T-helper 1 cell (primary cell): ENCODE data around the gene ZNF503.

Experiments
- DNase-seq, 5 donors: peaks; one replicate each; pipeline ENCODE4 v3.0.0-alpha.2; 2012 to 2020
- total RNA-seq, 4 donors: gene quantifications; one replicate each; lab custom pipeline; 2026; lab: John Stamatoyannopoulos, UW

ZNF503 gene, protein sequence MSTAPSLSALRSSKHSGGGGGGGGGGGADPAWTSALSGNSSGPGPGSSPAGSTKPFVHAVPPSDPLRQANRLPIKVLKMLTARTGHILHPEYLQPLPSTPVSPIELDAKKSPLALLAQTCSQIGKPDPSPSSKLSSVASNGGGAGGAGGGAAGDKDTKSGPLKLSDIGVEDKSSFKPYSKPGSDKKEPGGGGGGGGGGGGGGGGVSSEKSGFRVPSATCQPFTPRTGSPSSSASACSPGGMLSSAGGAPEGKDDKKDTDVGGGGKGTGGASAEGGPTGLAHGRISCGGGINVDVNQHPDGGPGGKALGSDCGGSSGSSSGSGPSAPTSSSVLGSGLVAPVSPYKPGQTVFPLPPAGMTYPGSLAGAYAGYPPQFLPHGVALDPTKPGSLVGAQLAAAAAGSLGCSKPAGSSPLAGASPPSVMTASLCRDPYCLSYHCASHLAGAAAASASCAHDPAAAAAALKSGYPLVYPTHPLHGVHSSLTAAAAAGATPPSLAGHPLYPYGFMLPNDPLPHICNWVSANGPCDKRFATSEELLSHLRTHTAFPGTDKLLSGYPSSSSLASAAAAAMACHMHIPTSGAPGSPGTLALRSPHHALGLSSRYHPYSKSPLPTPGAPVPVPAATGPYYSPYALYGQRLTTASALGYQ
- 0 to 0.08 (median 0) reads per million in 4 donors for total RNA-seq

DNA sequence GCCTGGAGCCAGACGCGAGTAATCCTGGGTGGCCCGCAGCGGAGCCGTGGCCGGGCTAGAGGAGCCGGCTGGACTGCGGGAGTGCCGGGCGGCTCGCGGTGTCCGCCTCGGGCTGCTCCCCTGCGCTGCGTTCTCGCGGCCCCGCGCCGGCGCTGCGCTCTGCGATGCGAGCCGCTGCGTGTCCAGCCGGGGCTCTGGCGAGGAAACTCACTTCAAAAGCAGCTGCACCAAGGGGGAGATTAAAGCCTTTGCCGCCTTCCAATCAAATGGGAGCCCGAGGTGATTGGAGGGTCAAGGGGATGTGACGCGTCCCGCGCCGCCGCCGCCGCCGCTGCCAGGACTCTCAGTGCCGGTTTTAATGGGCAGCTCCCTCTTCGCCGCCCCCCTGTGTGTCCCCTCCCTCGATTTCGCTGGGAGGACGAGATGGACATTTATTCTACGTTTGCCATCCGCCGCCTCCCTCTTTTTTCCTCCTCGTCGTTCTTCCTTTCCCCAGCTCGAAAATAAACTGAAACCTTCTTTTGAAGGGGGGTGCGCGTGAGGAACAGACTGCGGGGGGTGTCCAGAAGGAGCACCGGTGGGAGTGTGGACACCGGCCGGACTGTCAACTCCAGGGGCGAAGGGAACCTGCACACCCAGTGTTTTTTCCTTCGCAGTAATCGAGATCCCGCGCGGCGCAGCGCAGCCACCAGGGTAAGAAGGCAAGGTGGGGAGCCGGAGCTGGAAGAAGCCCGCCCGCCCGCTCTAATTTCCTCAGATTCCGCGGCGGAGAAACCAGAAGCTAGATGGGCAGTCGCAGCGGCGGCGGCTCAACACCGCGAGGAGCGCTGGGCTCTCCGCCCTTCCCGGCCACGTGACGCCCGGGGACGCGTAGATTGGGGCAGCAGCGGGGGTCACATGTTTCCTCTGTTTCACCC is at the start of gene ZNF503:
Gene ZNF503, minus strand, starts transcription at position 196 of the 917 bp plus-strand sequence. CDS start 345 bp downstream, outside the sequence.
- DNase-seq, result peak in 1 of 5 donors; percentile 51

- DNase-seq, result no peak
These were observed 49.4 kb upstream of the ZNF503 start for GRCh38 chr10:75450644-75451640.

GRCh38 chr10:75450075-75450445 is 48.5 kb upstream of the ZNF503 start:
- no peak for DNase-seq

- no peak for DNase-seq
These were observed 48.0 kb upstream of the ZNF503 start for GRCh38 chr10:75449382-75450074.

DNA sequence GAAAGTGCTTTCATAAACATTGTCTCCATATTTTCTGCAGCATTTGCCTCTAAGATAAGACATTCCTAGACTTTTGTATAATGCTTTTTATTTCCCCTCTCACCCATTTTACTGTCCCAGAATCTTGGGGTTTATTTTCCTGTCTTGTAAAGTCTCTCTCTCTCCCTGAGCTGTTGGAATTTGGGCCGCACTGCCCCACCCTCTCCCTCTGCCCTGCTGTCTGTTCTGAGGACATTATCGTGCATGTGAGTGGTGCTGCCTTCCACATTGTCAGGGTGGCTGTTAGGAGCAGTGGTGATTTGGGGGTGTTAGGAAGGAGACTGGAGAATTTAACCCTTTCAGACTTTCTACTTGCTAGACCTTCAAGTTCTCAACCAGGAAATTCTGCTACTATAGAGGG is 46.6 kb upstream of the ZNF503 start:
- DNase-seq, result no peak

- no peak for DNase-seq
These were observed 44.9 kb upstream of the ZNF503 start for GRCh38 chr10:75446508-75446907.

- no peak for DNase-seq
These were observed 43.3 kb upstream of the ZNF503 start for GRCh38 chr10:75444781-75445386.

DNA sequence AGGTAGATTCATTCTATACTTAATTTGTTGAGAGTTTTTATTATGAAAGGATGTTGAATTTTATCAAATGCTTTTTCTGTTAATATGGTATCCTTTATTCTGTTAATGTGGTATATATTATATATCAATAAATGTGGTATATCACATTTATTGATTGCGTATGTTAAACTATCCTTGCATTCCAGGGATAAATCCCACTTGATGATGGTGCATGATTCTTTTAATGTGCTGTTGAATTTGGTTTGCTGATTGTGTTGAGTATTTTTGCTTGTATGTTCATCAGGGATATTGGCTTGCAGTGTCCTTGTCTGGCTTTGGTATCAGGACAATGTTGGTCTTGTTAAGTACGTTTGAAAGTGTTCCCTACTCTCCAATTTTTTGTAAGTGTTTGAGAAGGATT is 41.8 kb upstream of the ZNF503 start:
- DNase-seq, result no peak

DNA sequence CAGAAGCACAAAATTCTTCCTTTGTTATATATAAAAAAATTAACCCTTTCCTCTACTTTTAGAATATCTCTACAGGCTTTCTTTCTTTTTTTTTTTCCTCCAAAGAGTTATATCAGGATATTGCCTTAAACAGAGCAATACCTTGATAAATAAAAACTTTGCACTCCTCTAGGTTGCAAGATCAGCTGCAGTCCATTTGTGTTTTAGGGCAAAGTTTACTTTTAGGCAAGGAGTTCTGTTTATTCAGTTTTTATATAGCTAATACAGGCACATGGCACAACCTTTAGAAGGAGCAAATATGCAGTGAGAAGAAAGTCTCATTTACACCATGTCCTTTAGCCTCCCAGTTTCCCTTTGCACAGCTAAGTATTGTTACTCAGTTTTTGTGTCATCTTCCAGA is 40.1 kb upstream of the ZNF503 start:
- no peak for DNase-seq

DNA sequence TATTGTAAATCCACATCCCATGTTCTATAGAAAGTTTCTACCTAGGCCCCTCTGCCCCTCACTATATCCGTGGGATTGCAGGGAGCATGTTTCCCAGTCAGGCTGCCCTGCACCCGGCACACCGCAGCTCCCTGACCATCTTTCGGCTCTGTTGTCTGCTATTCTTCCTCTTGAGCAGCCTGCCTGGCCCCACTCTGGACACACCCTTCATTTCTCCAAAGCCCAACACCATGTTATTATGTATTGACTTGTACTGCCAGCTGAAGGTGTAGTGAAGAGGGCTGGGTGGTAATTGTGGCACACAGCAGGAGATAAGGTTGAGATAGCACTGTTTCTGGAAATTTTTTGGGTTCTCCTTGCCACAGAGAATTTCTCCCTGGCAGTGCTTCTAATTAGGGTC is 39.6 kb upstream of the ZNF503 start:
- DNase-seq, result no peak

DNA sequence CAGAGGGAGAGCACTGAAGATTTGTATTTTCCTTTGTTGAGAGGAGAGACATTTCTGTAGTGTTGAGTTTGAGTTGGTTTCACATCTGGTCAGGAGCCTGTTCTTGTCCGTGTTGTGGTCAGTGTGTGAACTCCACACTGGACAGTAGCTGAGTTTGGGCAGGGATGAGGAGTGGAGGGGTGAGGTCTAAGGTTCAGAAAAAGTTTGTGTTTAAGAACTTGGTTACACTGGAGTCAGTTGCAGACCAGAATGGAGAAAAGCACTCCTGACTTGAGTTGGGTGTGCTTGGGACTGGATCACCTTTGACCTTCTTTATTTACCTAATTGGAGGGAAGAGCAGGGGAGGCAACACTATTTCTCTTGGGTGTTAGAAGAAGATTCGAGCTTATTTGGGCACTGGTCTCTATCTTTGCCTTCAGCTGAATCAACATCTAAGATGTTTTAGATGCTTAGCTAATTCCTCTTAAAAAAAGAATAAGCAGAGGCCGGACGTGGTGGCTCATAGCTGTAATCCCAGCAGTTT is 38.8 kb upstream of the ZNF503 start:
- no peak for DNase-seq

GRCh38 chr10:75439811-75440210 is 38.2 kb upstream of the ZNF503 start:
- DNase-seq, result no peak

GRCh38 chr10:75438275-75438674 is 36.7 kb upstream of the ZNF503 start:
- DNase-seq, result no peak

DNA sequence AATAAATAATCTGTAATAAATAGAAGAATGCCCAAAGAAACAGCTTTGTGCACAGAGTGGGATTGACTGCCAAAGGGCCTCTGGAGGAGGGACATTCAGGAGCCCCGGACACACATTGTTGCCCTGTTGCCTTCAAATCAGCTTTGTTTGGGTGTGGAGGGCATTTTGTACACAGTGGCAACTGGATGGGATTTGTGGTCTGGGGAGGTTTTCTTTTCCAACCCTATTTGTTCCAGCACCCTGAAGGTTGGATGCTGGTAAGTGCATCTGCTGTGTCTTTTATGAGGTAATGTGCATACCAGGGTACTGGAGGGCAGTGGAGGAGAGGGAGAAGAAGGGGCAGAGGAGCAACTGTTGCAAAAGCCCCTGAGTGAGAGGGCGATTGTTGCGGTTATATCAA is 36.1 kb upstream of the ZNF503 start:
- DNase-seq, result no peak

DNA sequence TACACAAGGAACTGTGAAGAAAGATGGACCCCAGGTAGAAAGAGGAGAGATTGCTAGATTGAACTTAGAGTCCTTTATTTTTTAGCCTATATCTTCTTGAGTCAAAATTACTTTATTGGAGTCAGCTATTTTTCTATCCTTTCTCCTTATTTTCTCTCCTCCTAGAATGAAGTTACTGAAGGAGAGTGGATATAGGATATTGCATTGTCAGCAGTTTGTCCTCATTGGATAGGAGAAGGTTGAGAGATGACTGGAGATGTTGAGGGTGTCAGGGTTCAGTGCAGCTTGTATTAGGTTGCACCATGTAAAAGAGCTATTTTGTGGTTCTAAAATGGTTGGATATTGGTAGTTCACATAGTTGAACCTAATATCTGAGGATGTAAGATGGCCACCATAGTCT is 35.3 kb upstream of the ZNF503 start:
- no peak for DNase-seq

GRCh38 chr10:75435291-75435690 is 33.7 kb upstream of the ZNF503 start:
- DNase-seq, result no peak

- no peak for DNase-seq
These were observed 32.7 kb upstream of the ZNF503 start for GRCh38 chr10:75434291-75434690.

- no peak for DNase-seq
These were observed 31.7 kb upstream of the ZNF503 start for GRCh38 chr10:75433216-75433615.

DNA sequence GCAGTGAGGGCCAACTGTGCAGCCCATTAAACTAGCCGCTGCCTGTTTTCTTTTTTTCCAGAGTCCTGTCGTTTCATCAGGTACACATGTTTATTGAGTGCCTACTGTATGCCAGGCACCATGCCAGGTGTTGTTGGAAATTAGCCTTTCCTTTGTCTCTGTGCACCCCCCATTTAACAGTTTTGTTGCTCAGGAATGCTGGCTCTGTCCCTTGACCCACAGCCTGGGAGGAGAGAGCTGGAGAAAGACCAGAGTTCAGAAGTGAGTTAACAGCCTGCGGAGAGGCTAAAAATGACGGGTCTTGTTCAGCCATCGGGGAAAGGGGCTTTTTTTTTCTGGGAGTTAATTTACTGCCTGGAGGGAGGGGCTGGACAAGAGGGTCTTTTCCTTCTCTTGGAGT is 31.2 kb upstream of the ZNF503 start:
- DNase-seq, result no peak

DNA sequence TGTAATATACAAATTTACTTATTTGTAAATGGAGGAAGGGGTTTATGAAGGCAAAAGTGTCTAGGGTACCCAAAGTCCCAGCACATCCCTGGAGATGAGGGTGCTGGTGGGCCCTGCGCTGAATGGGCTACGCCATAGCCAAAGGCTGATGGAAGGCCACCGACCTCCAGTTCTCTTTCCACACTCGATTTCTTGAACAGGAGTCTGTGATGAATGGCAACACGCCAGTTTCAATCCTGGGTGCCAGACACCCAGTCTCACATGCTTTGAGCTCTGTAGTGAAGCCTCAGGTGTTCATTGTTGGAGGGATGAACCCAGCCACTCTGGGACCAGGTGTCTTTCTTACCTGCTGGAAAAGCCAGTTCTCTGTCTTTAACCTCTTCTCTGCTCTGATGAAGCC is 30.6 kb upstream of the ZNF503 start:
- DNase-seq, result no peak
